Brain microvascular endothelial cell (primary cell): Measurements from ENCODE around the gene PTPN18.

ENCODE experiments used
- DNase-seq: peaks from one replicate; pipeline ENCODE4 v3.0.0-alpha.2; 2020
- H3K27ac ChIP-seq: fragments of 250-450 bp; sonication (Bioruptor Pico); 2 replicates; pipeline ENCODE4 v1.5.1; 2020; ENCODE audit warnings: mild to moderate bottlenecking, moderate library complexity
- H3K27me3 ChIP-seq: fragments of 250-450 bp; sonication (Bioruptor Pico); replicated peaks from 2 replicates; pipeline ENCODE4 v1.5.1; 2020; ENCODE audit warnings: mild to moderate bottlenecking
- H3K36me3 ChIP-seq: fragments of 250-450 bp; sonication (Bioruptor Pico); replicated peaks from 2 replicates; pipeline ENCODE4 v1.5.1; 2020; ENCODE audit warnings: mild to moderate bottlenecking
- H3K4me3 ChIP-seq: 2 replicates; pipeline ENCODE4 v1.5.1; 2011; ENCODE audit warnings: low read depth, mild to moderate bottlenecking, control low read depth, low read length, moderate library complexity
- CTCF ChIP-seq: IDR thresholded peaks from 2 replicates; pipeline ENCODE4 v1.5.1; 2011; ENCODE audit warnings: low read depth, mild to moderate bottlenecking, moderate library complexity, low read length, control low read depth, inconsistent platforms; ENCODE audit errors: missing control alignments
- in situ Hi-C: cut with HindIII; loops from 2 replicates; pipeline ENCODE4 v1.10.0; 2017; ENCODE audit warnings: low sequenced_read_pairs, low pct_ligation_motif_present

Gene PTPN18

GRCh38 chr2:130370490-130370889 lies 14.6 kb downstream of the PTPN18 start:
- no peak overlapping the region for H3K27ac ChIP-seq
- H3K36me3 ChIP-seq: no peaks in the 10 kb centered on the region
- DNase-seq: no peak
- in situ Hi-C loops: no loop called here
- TF ChIP-seq CTCF: no peak
- no peaks in the 10 kb centered on the region for H3K27me3 ChIP-seq
- H3K4me3 ChIP-seq: no peak overlapping the region

- peak overlapping the region; percentile 29 for H3K27ac ChIP-seq
- TF ChIP-seq CTCF: no peak
- DNase-seq: no peak
- no peaks in the 10 kb centered on the region for H3K27me3 ChIP-seq
- no peaks in the 10 kb centered on the region for H3K36me3 ChIP-seq
- peak overlapping the region; percentile 84 for H3K4me3 ChIP-seq
- in situ Hi-C loops: no loop called here
These were observed 15.8 kb downstream of the PTPN18 start for GRCh38 chr2:130371723-130372054.

GRCh38 chr2:130372055-130372832 lies 16.4 kb downstream of the PTPN18 start:
- peak; percentile 79 for TF ChIP-seq CTCF
- Histone ChIP-seq H3K36me3 (no peaks in the 10 kb centered on the region), H3K27me3 (no peaks in the 10 kb centered on the region), H3K27ac (peak overlapping the region; percentile 29), H3K4me3 (peak overlapping the region; percentile 84)
- peak; percentile 66 for DNase-seq
- in situ Hi-C loops: no loop called here

- TF ChIP-seq CTCF: no peak
- Histone ChIP-seq H3K27me3 (no peaks in the 10 kb centered on the region), H3K36me3 (no peaks in the 10 kb centered on the region), H3K4me3 (peak overlapping the region; percentile 84), H3K27ac (no peak overlapping the region)
- in situ Hi-C loops: no loop called here
- no peak for DNase-seq
These were observed 17.3 kb downstream of the PTPN18 start for GRCh38 chr2:130372833-130373807.

- no peak for TF ChIP-seq CTCF
- in situ Hi-C loops: no loop called here
- Histone ChIP-seq H3K27me3 (no peaks in the 10 kb centered on the region), H3K27ac (no peak overlapping the region), H3K4me3 (peak overlapping the region; percentile 84), H3K36me3 (no peaks in the 10 kb centered on the region)
- no peak for DNase-seq
These were observed 18.0 kb downstream of the PTPN18 start for GRCh38 chr2:130373808-130374365.
